GM12872 (cell line): ENCODE results near the gene KDM2A.

Experiments used
- TF ChIP-seq, protein P1 (sequence below): IDR thresholded peaks from 3 replicates; pipeline ENCODE4 v1.5.1; 2011; ENCODE audit warnings: low read depth, mild to moderate bottlenecking, low read length, moderate library complexity; ENCODE audit not compliant: insufficient read depth

KDM2A gene

DNA sequence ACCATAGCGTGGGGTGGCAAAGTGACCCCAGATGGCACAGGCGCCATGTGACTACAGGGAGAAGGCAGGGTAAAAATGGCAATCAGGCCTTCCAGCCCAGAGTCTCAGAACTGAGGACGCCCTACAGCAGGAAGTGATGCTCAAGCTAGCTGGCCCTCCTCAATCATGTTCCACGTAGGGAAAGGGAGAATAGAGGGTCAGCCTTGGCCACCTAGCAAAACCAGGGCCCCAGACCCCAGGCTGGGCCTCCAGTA is 169.1 kb downstream of the KDM2A start:
- TF ChIP-seq, protein P1, sequence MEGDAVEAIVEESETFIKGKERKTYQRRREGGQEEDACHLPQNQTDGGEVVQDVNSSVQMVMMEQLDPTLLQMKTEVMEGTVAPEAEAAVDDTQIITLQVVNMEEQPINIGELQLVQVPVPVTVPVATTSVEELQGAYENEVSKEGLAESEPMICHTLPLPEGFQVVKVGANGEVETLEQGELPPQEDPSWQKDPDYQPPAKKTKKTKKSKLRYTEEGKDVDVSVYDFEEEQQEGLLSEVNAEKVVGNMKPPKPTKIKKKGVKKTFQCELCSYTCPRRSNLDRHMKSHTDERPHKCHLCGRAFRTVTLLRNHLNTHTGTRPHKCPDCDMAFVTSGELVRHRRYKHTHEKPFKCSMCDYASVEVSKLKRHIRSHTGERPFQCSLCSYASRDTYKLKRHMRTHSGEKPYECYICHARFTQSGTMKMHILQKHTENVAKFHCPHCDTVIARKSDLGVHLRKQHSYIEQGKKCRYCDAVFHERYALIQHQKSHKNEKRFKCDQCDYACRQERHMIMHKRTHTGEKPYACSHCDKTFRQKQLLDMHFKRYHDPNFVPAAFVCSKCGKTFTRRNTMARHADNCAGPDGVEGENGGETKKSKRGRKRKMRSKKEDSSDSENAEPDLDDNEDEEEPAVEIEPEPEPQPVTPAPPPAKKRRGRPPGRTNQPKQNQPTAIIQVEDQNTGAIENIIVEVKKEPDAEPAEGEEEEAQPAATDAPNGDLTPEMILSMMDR: no peak

- TF ChIP-seq, protein P1: peak; percentile 41; the same call in 1 of the 3 replicates
Measured at GRCh38 chr11:67288452-67289225, 169.6 kb downstream of the KDM2A start.

DNA sequence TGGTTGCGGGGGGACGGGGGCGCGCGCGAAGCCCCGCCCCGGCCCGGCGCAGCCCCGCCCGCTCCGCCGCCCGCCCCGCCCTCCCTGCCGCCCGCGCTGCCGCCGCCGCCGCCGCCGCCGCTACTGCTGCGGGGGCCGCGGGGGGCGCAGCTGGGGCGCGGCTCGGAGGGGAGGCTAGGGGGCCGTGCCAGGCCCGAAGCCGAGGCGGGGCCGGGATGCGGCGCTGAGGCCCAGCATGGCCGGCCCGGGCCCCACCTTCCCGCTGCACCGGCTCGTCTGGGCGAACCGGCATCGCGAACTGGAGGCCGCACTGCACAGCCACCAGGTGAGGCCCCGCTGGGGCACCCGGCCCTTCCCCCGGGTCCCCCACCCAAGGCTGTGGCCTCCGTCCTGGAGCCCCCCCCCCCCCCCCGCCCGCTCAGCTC is 170.2 kb downstream of the KDM2A start, which contains the start of gene ANKRD13D:
ANKRD13D (plus strand) TSS at position 78 of the 425 bp plus-strand sequence; CDS start at position 236, 158 bp downstream.
- TF ChIP-seq, protein P1: no peak

- TF ChIP-seq, protein P1: no peak
Measured at GRCh38 chr11:67289651-67290479, 170.8 kb downstream of the KDM2A start.

DNA sequence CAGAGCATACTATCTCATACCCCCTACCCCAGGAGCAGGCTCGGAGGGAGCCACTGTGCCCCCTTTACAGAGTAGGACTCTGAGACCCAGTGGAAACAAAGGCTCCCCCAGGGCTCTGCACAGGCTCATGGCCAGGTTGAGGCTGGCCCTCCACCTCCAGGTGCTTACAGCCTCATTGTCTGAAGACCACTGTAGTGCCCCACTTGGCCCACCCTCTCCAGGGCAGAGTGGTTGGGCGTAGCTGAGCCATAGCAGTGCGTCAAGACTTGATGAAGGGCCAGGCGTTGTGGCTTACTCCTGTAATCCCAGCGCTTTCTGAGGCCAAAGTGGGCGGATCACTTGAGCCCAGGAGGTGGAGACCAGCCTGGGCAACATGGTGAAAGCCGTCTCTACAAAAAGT is 171.7 kb downstream of the KDM2A start:
- TF ChIP-seq, protein P1: no peak

- TF ChIP-seq, protein P1: no peak
Measured at GRCh38 chr11:67291481-67292381, 172.7 kb downstream of the KDM2A start.

- TF ChIP-seq, protein P1: no peak
Measured at GRCh38 chr11:67292671-67293070, 173.6 kb downstream of the KDM2A start.
